K562 (cell line): ENCODE measurements around the gene PCNX3. TPM values are rescaled to one million over a fixed set of nuclear protein-coding genes. Genes with fewer than 3 reads are reported as not detected.

ENCODE experiments used
- BCL6 ChIP-seq: fragments of 250-450 bp; sonication (Bioruptor Pico); IDR thresholded peaks from 2 replicates; pipeline ENCODE4 v1.4.0; 2020
- BDP1 ChIP-seq: IDR thresholded peaks from 3 replicates; pipeline ENCODE4 v1.6.1; 2011; ENCODE audit not compliant: insufficient read length, insufficient read depth
- ELF2 ChIP-seq: fragments of 250-450 bp; sonication (Bioruptor Pico); IDR thresholded peaks from 2 replicates; pipeline ENCODE4 v1.5.0; 2021; ENCODE audit warnings: mild to moderate bottlenecking
- GABPA ChIP-seq: fragments of 200-800 bp; sonication (Bioruptor generic); conservative IDR thresholded peaks from 2 replicates; pipeline ENCODE4 v1.6.1; 2016; ENCODE audit warnings: low read depth, missing genetic modification characterization, missing compliant biosample characterization
- GABPB1 ChIP-seq: sonication (generic); formaldehyde crosslinking; IDR thresholded peaks from 2 replicates; pipeline ENCODE4 v1.8.0; 2022; ENCODE audit warnings: mild to moderate bottlenecking, missing genetic modification reagents
- MCM3 ChIP-seq: fragments of 450-650 bp; IDR thresholded peaks from 2 replicates; pipeline ENCODE4 v1.6.1; 2016
- NELFE ChIP-seq: IDR thresholded peaks from 2 replicates; pipeline ENCODE4 v1.6.1; 2011; ENCODE audit warnings: mild to moderate bottlenecking; ENCODE audit not compliant: insufficient read depth, insufficient read length
- PCBP1 ChIP-seq: fragments of 200-400 bp; formaldehyde crosslinking; IDR thresholded peaks from 2 replicates; pipeline ENCODE4 v1.6.1; 2018; ENCODE audit warnings: mild to moderate bottlenecking, low read depth, low read length; ENCODE audit not compliant: poor library complexity, severe bottlenecking
- POLR2B ChIP-seq: fragments of 450-650 bp; IDR thresholded peaks from 2 replicates; pipeline ENCODE4 v1.6.1; 2018; ENCODE audit warnings: low read depth; ENCODE audit not compliant: partially characterized antibody
- POLR3A ChIP-seq: IDR thresholded peaks from 2 replicates; pipeline ENCODE4 v1.6.1; 2011; ENCODE audit warnings: borderline replicate concordance, mild to moderate bottlenecking, moderate library complexity; ENCODE audit not compliant: insufficient read length, insufficient read depth; ENCODE audit errors: extremely low read depth
- TCF15 ChIP-seq: fragments of 250-450 bp; sonication (Bioruptor Pico); IDR thresholded peaks from 2 replicates; pipeline ENCODE4 v1.8.0; 2022; ENCODE audit warnings: moderate library complexity, mild to moderate bottlenecking, inconsistent platforms
- TFAP4 ChIP-seq: sonication (generic); formaldehyde crosslinking; IDR thresholded peaks from 2 replicates; pipeline ENCODE4 v1.8.0; 2022; ENCODE audit warnings: missing genetic modification reagents, mild to moderate bottlenecking, moderate library complexity, borderline replicate concordance
- ZC3H11A ChIP-seq: IDR thresholded peaks from 2 replicates; pipeline ENCODE4 v1.6.1; 2012; ENCODE audit warnings: low read depth, low read length, improper control_type of control experiment
- ZC3H8 ChIP-seq: fragments of 450-650 bp; IDR thresholded peaks from 2 replicates; pipeline ENCODE4 v1.6.1; 2017
- ZKSCAN3 ChIP-seq: fragments of 250-450 bp; sonication (Bioruptor Pico); IDR thresholded peaks from 2 replicates; pipeline ENCODE4 v1.4.0; 2020
- ZNF175 ChIP-seq: fragments of 200-800 bp; sonication (Bioruptor generic); IDR thresholded peaks from 2 replicates; pipeline ENCODE4 v1.6.1; 2016; ENCODE audit warnings: low read depth, mild to moderate bottlenecking, missing genetic modification characterization, missing compliant biosample characterization
- ZNF224 ChIP-seq: sonication (generic); formaldehyde crosslinking; IDR thresholded peaks from 2 replicates; pipeline ENCODE4 v1.8.0; 2022; ENCODE audit warnings: mild to moderate bottlenecking, missing genetic modification reagents
- ZNF232 ChIP-seq: sonication (generic); formaldehyde crosslinking; IDR thresholded peaks from 2 replicates; pipeline ENCODE4 v1.8.0; 2022; ENCODE audit warnings: mild to moderate bottlenecking, missing genetic modification reagents
- ZNF395 ChIP-seq: fragments of 200-800 bp; sonication (Bioruptor generic); IDR thresholded peaks from 2 replicates; pipeline ENCODE4 v1.6.1; 2017; ENCODE audit warnings: missing genetic modification characterization, missing compliant biosample characterization
- polyA plus RNA-seq, 8 experiments: library from polyadenylated mRNA; depleted of rRNA in 4 of 8; stranded (reverse) in 5 of 8; unstranded in 3 of 8; fragments of >200 nt; fragmentation: Nextera tagmentation in 2 of 8; fragmentation: Illumina TruSeq in 1 of 8; extraction: Ambion mirVana in 2 of 8; extraction: Trizol in 1 of 8; gene quantifications; 2 replicates each; pipeline versions ENCODE4 v1.2.1 to v1.2.3, GENCODE V29; 2011 to 2014; ENCODE audit warnings: inconsistent platforms in 1 of 8, missing spikeins in 1 of 8
- total RNA-seq, 7 experiments: library from RNA; depleted of rRNA in 6 of 7; stranded (reverse); fragments of >200 nt in 6 of 7; fragmentation: Illumina TruSeq in 2 of 7; extraction: Trizol in 2 of 7; gene quantifications; 2 replicates each; pipeline versions ENCODE4 v1.2.1 to v1.2.3, GENCODE V29; 2011 to 2021; ENCODE audit warnings: low replicate concordance in 1 of 7

PCNX3 gene
- total and polyA plus RNA-seq, 9 of the 15 experiments (the other 6 are each of a cell fraction or from before 2014, with no cell fraction given) = 0.11 to 47.8 (median 12.8) TPM

GRCh38 chr11:65615229-65615949 lies at the start of gene PCNX3 (continued):
- TF ChIP-seq ELF2 (CRISPR knock-in tag) (peak; percentile 30; the same call in 1 of the 2 replicates), GABPA (tag) (peak; percentile 99), TCF15 (CRISPR knock-in tag) (no peak), ZC3H11A (no peak), GABPB1 (CRISPR knock-in tag) (peak; percentile 99), MCM3 (no peak), ZNF395 (CRISPR knock-in tag) (no peak), BCL6 (CRISPR knock-in tag) (no peak), POLR3A (no peak), ZKSCAN3 (CRISPR knock-in tag) (no peak), TFAP4 (CRISPR knock-in tag) (peak; percentile 77), ZNF232 (CRISPR knock-in tag) (no peak), BDP1 (no peak), NELFE (no peak), ZNF224 (CRISPR knock-in tag) (no peak), PCBP1 (no peak), ZC3H8 (no peak), POLR2B (peak; percentile 77), ZNF175 (CRISPR knock-in tag) (no peak)
